HepG2 (cell line): ENCODE results near the gene HTRA3. TPM values are rescaled to one million over a fixed set of nuclear protein-coding genes. Genes with fewer than 3 reads are reported as not detected.

Experiments used
- ATAC-seq: fragments of 200-7000 bp; cut with Tn5 transposase; 3 replicates; pipeline ENCODE4 v1.9.1; 2020; ENCODE audit warnings: mild to moderate bottlenecking, moderate library complexity
- BruUV-seq: library from RNA; stranded (reverse); fragments of 400-500 nt; replicated peaks from 2 replicates; lab custom pipeline; 2021; lab: Mats Ljungman, UMichigan
- CTCF ChIA-PET: fragments of 300-600 bp; formaldehyde crosslinking; extraction: SDS; loops from one replicate; lab custom pipeline; 2021; ENCODE audit warnings: low total read pairs, inconsistent platforms, low intra/inter-chr PET ratio; lab: Yijun Ruan, JAX
- POLR2A ChIA-PET: fragments of 350-600 bp; sonication (Branson Sonifier 250); formaldehyde crosslinking; loops from one replicate; lab custom pipeline; 2020; ENCODE audit warnings: antibody characterized with exemption, inconsistent platforms; lab: Yijun Ruan, JAX
- DNase-seq: peaks from one replicate; pipeline ENCODE4 v3.0.0-alpha.2; 2015; ENCODE audit warnings: low spot score
- FAIRE-seq: peaks from 3 replicates; lab custom pipeline; 2011; peaks lifted over from hg19 to GRCh38; lab: Jason Lieb, UNC
- H2AFZ ChIP-seq: one replicate; pipeline ENCODE4 v1.6.1; 2011; ENCODE audit warnings: low read length, inconsistent platforms
- H3K27ac ChIP-seq: fragments of 300-600 bp; 3 replicates; pipeline ENCODE4 v1.8.0; 2011; ENCODE audit warnings: mixed run types, mild to moderate bottlenecking, mixed read lengths, low read length, inconsistent platforms; ENCODE audit not compliant: insufficient read depth; ENCODE audit errors: extremely low read length
- H3K27me3 ChIP-seq, 2 experiments: fragments of 200-600 bp in 1 of 2; 2 replicates in 1 of 2; 3 replicates in 1 of 2; pipeline versions ENCODE4 v1.6.0 to v1.8.0; 2011; ENCODE audit warnings: low read length in 2 of 2, mild to moderate bottlenecking in 2 of 2, moderate library complexity in 2 of 2, inconsistent platforms in 1 of 2; ENCODE audit not compliant: insufficient read depth in 2 of 2, control insufficient read depth in 1 of 2
- H3K36me3 ChIP-seq, 2 experiments: fragments of 200-600 bp in 1 of 2; replicated peaks in 1 of 2; 2 replicates in 1 of 2; 3 replicates in 1 of 2; pipeline versions ENCODE4 v1.5.1 to v1.8.0; 2011; ENCODE audit warnings: low read length in 2 of 2, inconsistent platforms in 1 of 2; ENCODE audit not compliant: insufficient read depth in 2 of 2, control insufficient read depth in 1 of 2
- H3K4me1 ChIP-seq: 2 replicates; pipeline ENCODE4 v1.5.1; 2012; ENCODE audit warnings: low read length, inconsistent platforms; ENCODE audit not compliant: insufficient read depth
- H3K4me2 ChIP-seq: 2 replicates; pipeline ENCODE4 v1.6.0; 2011; ENCODE audit warnings: low read depth, low read length, inconsistent platforms
- H3K4me3 ChIP-seq, 3 experiments: fragments of 200-600 bp in 1 of 3; sonication (generic), shearing (Covaris generic) in 1 of 3; replicated peaks in 1 of 3; 2 replicates each; pipeline ENCODE4 v1.5.1; 2011 to 2016; ENCODE audit warnings: low read length in 3 of 3, inconsistent platforms in 2 of 3, low read depth in 2 of 3, mild to moderate bottlenecking in 2 of 3, control low read depth in 1 of 3, mixed read lengths in 1 of 3; ENCODE audit not compliant: insufficient read depth in 1 of 3
- H3K79me2 ChIP-seq: one replicate; pipeline ENCODE4 v1.6.1; 2011; ENCODE audit warnings: low read length, inconsistent platforms; ENCODE audit not compliant: insufficient read depth
- H3K9ac ChIP-seq: 2 replicates; pipeline ENCODE4 v1.6.0; 2011; ENCODE audit warnings: mild to moderate bottlenecking, low read depth, low read length, inconsistent platforms; ENCODE audit not compliant: insufficient read depth
- H3K9me3 ChIP-seq: 2 replicates; pipeline ENCODE4 v1.5.1; 2012; ENCODE audit warnings: mild to moderate bottlenecking, low read length
- H4K20me1 ChIP-seq: 2 replicates; pipeline ENCODE4 v1.6.0; 2011; ENCODE audit warnings: inconsistent platforms, mild to moderate bottlenecking, low read length, moderate library complexity; ENCODE audit not compliant: insufficient read depth
- AGO2 ChIP-seq: fragments of 200-400 bp; formaldehyde crosslinking; optimal IDR thresholded peaks from 2 replicates; pipeline ENCODE3; 2017; ENCODE audit warnings: mild to moderate bottlenecking, low read depth, low read length, moderate library complexity
- CENPBD1 ChIP-seq: sonication (generic); formaldehyde crosslinking; IDR thresholded peaks from 2 replicates; pipeline ENCODE4 v1.8.0; 2022; ENCODE audit warnings: missing genetic modification reagents, low read depth, mild to moderate bottlenecking, borderline replicate concordance
- HNRNPL ChIP-seq: fragments of 200-400 bp; formaldehyde crosslinking; IDR thresholded peaks from 2 replicates; pipeline ENCODE4 v1.6.1; 2017; ENCODE audit warnings: mild to moderate bottlenecking, low read depth, low read length
- IRX3 ChIP-seq: sonication (generic); formaldehyde crosslinking; IDR thresholded peaks from 2 replicates; pipeline ENCODE4 v1.8.1; 2023; ENCODE audit warnings: mild to moderate bottlenecking, low read depth, missing genetic modification reagents, borderline replicate concordance
- SNAPC2 ChIP-seq: sonication (generic); formaldehyde crosslinking; IDR thresholded peaks from 2 replicates; pipeline ENCODE4 v1.8.1; 2022; ENCODE audit warnings: mild to moderate bottlenecking, missing genetic modification reagents
- ZNF329 ChIP-seq: sonication (generic); formaldehyde crosslinking; IDR thresholded peaks from 2 replicates; pipeline ENCODE4 v1.9.0; 2021; ENCODE audit warnings: low read depth, mild to moderate bottlenecking, missing genetic modification reagents
- ZNF580 ChIP-seq: IDR thresholded peaks from 2 replicates; pipeline ENCODE4 v1.6.1; 2016; ENCODE audit warnings: low read depth, borderline replicate concordance
- ZNF768 ChIP-seq: sonication (generic); formaldehyde crosslinking; IDR thresholded peaks from 2 replicates; pipeline ENCODE4 v1.4.0; 2020; ENCODE audit warnings: missing genetic modification reagents
- WGBS: methylation state at CpG from one replicate; pipeline ENCODE4 v1.1.6; 2017; ENCODE audit warnings: low lambda C conversion rate; 5-methylcytosine and 5-hydroxymethylcytosine counted together
- in situ Hi-C: cut with HindIII; loops from 2 replicates; pipeline ENCODE4 v1.10.0; 2017; ENCODE audit warnings: low pct_unique_long_range_greater_than_20kb; ENCODE audit not compliant: extremely low pct_ligation_motif_present
- intact Hi-C: fragments of 100-400 bp; cut with micrococcal nuclease; formaldehyde crosslinking; loops from one replicate; pipeline ENCODE4 v1.10.0; 2022; ENCODE audit not compliant: unreplicated experiment
- polyA plus RNA-seq, 8 experiments: library from polyadenylated mRNA; depleted of rRNA in 3 of 8; stranded (reverse) in 7 of 8; unstranded in 1 of 8; fragments of >200 nt; fragmentation: Illumina TruSeq in 4 of 8; extraction: Trizol in 4 of 8; gene quantifications; 2 replicates each; pipeline versions ENCODE4 v1.2.1 to v1.2.3, GENCODE V29; 2011 to 2016; ENCODE audit warnings: low read depth in 4 of 8, missing spikeins in 1 of 8, mixed read lengths in 1 of 8; ENCODE audit not compliant: insufficient read depth in 1 of 8
- total RNA-seq, 5 experiments: library from RNA; depleted of rRNA; stranded (reverse); fragments of >200 nt; fragmentation: Illumina TruSeq; extraction: Trizol; gene quantifications; 2 replicates each; pipeline ENCODE4 v1.2.3, GENCODE V29; 2016; ENCODE audit warnings: low read depth in 1 of 5

HTRA3 gene
- total and polyA plus RNA-seq, 2 of the 13 experiments (the other 11 are each of a cell fraction or from before 2014, with no cell fraction given): 0.17 TPM; not detected in 1

- Histone ChIP-seq H3K9me3 (no peaks in the 10 kb centered on the region), H3K27ac (no peak overlapping the region), H3K4me1 (peaks cover 42% of the 10 kb centered on the region), H3K4me3 (no peak overlapping the region), H3K36me3 (peaks cover 15 to 32% of the 10 kb centered on the region in 2 experiments), H3K79me2 (no peaks in the 10 kb centered on the region), H3K27me3 (no peaks in the 10 kb centered on the region), H3K4me2 (no peak overlapping the region), H4K20me1 (peaks cover 9% of the 10 kb centered on the region; the same call in 1 of the 2 replicates), H2AFZ (no peak overlapping the region), H3K9ac (no peak overlapping the region)
- TF ChIP-seq HNRNPL (0 out of 2 replicates have a peak, but pooled peaks have one; percentile 24), ZNF580 (CRISPR knock-in tag) (no peak)
- in situ Hi-C loops (loop anchor here (5.0 kb wide), 1 partner anchor 162 kb away; no protein-coding TSS in a partner anchor), intact Hi-C loops (loop anchor here (5.0 kb wide), 1 partner anchor 48 kb away; no protein-coding TSS in a partner anchor)
- ATAC-seq: no peak
- FAIRE-seq: no peak
- 94% methylated on average over 15 of the region's 26 CpGs for whole genome bisulfite sequencing
- ChIA-PET POLR2A (interaction anchor here (1.0 kb wide), 1 partner anchor 64 kb away, joined by 3 read pairs; no protein-coding TSS in a partner anchor), CTCF (interaction anchor here (3.7 kb wide), 1 partner anchor 162 kb away, joined by 29 read pairs; no protein-coding TSS in a partner anchor)
- no peak for DNase-seq
- no TSS peak for BruUV-seq
Measured at GRCh38 chr4:8240211-8241041, 29.1 kb upstream of the HTRA3 start.

DNA sequence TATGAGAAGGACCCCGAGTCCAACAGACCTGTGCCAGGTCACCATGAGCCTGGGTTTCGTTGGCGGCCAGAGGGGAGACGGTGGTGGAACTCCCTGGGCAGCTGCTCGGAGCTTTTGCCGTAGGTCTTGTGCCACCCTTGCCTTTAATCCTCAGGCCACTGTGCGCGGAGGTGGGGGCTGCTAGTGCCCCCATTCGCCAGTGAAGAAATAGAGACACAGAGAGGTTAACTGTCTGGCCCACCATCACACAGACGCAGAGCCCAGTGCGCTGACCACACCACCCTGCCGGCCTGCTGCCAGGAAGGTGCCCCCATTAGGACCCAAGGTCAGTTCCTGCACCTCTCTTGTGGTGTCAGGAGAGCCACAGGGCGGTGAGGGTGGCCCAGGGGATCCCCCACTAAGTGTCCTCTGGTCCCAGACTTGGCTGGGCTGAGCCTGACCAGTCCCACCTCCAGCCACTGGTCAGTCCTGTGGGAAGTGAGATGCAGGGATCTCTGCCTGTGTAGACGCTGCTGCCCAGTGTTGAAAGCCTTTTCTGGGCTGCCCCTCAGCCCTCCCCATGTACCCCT, 28.3 kb upstream of the HTRA3 start:
- no TSS peak for BruUV-seq
- POLR2A ChIA-PET: no interaction called here
- ATAC-seq (no peak), FAIRE-seq (no peak), DNase-seq (no peak)
- Histone ChIP-seq H3K4me3 (no peak overlapping the region), H3K36me3 (peaks cover 12 to 28% of the 10 kb centered on the region in 2 experiments), H3K27me3 (no peaks in the 10 kb centered on the region), H3K4me1 (peaks cover 47% of the 10 kb centered on the region), H3K27ac (no peak overlapping the region), H2AFZ (no peak overlapping the region), H3K9me3 (no peaks in the 10 kb centered on the region), H3K79me2 (no peaks in the 10 kb centered on the region), H3K4me2 (no peak overlapping the region), H3K9ac (no peak overlapping the region), H4K20me1 (peaks cover 9% of the 10 kb centered on the region; the same call in 1 of the 2 replicates)
- intact Hi-C loops: loop anchor here (5.0 kb wide), 1 partner anchor 49 kb away; no protein-coding TSS in a partner anchor
- CTCF ChIA-PET: interaction anchor here (1.3 to 3.7 kb wide), 2 partner anchors 162 to 169 kb away, joined by 8 to 29 read pairs; no protein-coding TSS in a partner anchor
- WGBS: 90% methylated on average over 6 of the region's 14 CpGs
- in situ Hi-C loops: loop anchor here (5.0 kb wide), 1 partner anchor 161 kb away; no protein-coding TSS in a partner anchor
- TF ChIP-seq ZNF329 (CRISPR knock-in tag) (no peak), ZNF768 (peak; percentile 73; the same call in 1 of the 2 replicates), CENPBD1 (CRISPR knock-in tag) (no peak), SNAPC2 (CRISPR knock-in tag) (no peak), IRX3 (CRISPR knock-in tag) (no peak), AGO2 (peak; percentile 53)
